ENCODE measurements around the gene HEXD. TPM values are rescaled to one million over a fixed set of nuclear protein-coding genes. Genes with fewer than 3 reads are reported as not detected.
"Not testable (repeated sequence)": the region's sequence is repeated elsewhere in the genome, so short reads cannot be mapped to it uniquely, and the experiment has no call there.

HEXD gene
- total and polyA plus RNA-seq, 2 donors, result 13.8 to 40.5 TPM

GRCh38 chr17:82377294-82377693, 40.9 kb upstream of the HEXD start:
- WGBS, result 53% methylated on average over 3 of the region's 5 CpGs
- not testable (repeated sequence) for H3K27ac ChIP-seq (ENCODE audit: low read depth); DNase-seq (ENCODE audit: extremely low spot score); H3K4me3 ChIP-seq (ENCODE audit: low read depth, low read length); H3K36me3 ChIP-seq (ENCODE audit: insufficient read depth); H3K4me1 ChIP-seq (ENCODE audit: insufficient read depth)

- WGBS, result 77% methylated on average over 31 of the region's 31 CpGs
- no peak for DNase-seq (ENCODE audit: extremely low spot score)
- no peaks in the 10 kb centered on the region for H3K4me1 ChIP-seq (ENCODE audit: insufficient read depth)
- H3K36me3 ChIP-seq (ENCODE audit: insufficient read depth), result no peaks in the 10 kb centered on the region
- H3K4me3 ChIP-seq (ENCODE audit: low read depth, low read length), result no peak overlapping the region
- H3K27ac ChIP-seq (ENCODE audit: low read depth), result no peak overlapping the region
These were observed 40.0 kb upstream of the HEXD start for GRCh38 chr17:82377924-82378740.

- Histone ChIP-seq H3K4me1 (ENCODE audit: insufficient read depth) (no peaks in the 10 kb centered on the region), H3K27ac (ENCODE audit: low read depth) (no peak overlapping the region), H3K36me3 (ENCODE audit: insufficient read depth) (no peaks in the 10 kb centered on the region), H3K4me3 (ENCODE audit: low read depth, low read length) (no peak overlapping the region)
- no peak for DNase-seq (ENCODE audit: extremely low spot score)
- 69% methylated on average over 10 of the region's 10 CpGs for WGBS
These were observed 39.5 kb upstream of the HEXD start for GRCh38 chr17:82378741-82379021.

DNA sequence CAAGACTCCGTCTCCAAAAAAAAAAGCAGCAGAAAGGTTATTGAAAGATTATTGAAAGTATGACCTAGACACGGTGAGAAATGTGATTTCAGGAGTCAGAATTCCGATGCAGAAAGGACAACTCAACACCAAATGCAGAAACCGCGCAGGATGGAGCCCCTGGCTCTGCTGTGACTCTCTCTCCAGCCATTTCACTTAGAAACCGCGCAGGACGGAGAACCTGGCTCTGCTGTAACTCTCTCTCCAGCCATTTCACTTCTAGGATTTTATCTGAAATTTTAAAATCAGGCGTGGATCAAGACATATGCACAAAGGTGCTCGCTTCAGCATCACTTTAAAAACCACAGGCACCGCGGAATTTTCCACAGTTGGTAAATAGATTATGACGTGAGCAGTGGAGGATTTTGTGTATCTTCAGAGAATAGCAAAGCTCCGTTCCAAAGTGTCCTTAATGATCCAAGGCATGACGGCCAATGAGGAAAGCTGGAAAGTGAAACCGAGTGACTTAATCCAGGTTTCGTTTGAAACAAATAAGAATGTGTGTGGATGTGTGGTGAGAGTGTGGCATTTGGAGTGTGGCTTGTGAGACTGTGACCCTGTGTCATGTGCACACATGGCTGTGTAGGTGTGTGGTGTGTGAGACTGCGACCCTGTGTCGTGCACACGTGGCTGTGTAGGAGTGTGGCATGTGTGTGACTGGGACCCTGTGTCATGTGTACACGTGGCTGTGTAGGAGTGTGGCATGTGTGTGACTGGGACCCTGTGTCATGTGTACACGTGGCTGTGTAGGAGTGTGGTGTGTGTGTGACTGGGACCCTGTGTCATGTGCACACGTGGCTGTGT, 37.1 kb upstream of the HEXD start:
- Histone ChIP-seq H3K27ac (ENCODE audit: low read depth) (no peak overlapping the region), H3K4me3 (ENCODE audit: low read depth, low read length) (no peak overlapping the region), H3K4me1 (ENCODE audit: insufficient read depth) (no peaks in the 10 kb centered on the region), H3K36me3 (ENCODE audit: insufficient read depth) (no peaks in the 10 kb centered on the region)
- WGBS, result 59% methylated on average over 23 of the region's 23 CpGs
- DNase-seq (ENCODE audit: extremely low spot score), result no peak

DNA sequence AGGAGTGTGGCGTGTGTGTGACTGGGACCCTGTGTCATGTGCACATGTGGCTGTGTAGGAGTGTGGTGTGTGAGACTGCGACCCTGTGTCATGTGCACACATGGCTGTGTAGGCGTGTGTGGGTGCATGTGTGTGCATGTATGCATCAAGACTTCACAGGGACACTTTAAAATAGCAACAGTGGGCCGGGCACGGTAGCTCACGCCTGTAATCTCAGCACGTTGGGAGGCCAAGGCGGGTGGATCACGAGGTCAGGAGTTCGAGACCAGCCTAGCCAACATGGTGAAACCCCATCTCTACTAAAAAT, 36.5 kb upstream of the HEXD start:
- H3K4me3 ChIP-seq (ENCODE audit: low read depth, low read length); H3K4me1 ChIP-seq (ENCODE audit: insufficient read depth): not testable (repeated sequence)

DNA sequence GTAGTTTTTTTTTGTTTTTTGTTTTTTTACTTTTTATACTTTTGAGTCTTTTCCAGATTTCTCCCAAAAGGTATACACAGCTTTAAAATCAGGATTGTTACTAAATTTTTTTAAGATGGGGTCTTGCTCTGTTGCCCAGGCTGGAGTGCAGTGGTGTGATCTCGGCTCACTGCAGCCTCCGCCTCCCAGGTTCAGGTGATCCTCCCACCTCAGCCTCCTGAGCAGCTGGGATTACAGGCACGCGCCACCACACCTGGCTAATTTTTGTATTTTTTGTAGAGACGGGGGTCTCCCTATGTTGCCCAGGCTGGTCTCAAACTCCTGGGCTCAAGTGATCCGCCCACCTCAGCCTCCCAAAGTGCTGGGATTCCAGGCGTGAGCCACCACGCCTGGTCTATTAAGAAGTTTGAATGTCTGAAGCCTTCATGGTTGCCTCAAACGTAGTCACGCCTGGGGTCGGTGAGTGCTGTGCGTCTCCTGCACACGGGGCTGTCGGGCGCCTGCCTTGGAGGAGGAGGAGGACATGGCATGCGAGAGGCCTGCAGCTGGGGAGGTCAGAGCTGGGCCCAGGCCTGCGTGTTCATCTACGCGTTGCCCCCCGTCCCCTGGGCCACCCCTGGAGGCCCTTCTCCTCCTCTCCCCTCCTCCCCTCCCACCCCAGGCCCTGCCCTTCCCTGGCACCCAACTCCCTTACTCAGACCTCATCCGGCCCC, 35.8 kb upstream of the HEXD start:
- not testable (repeated sequence) for DNase-seq (ENCODE audit: extremely low spot score); H3K4me1 ChIP-seq (ENCODE audit: insufficient read depth)
- WGBS, result 81% methylated on average over 21 of the region's 21 CpGs

More for the DNA sequence above, 36.5 kb upstream of the HEXD start:
- 78% methylated on average over 10 of the region's 10 CpGs for WGBS
- H3K36me3 ChIP-seq (ENCODE audit: insufficient read depth); H3K27ac ChIP-seq (ENCODE audit: low read depth); DNase-seq (ENCODE audit: extremely low spot score): not testable (repeated sequence)

GRCh38 chr17:82382933-82383255, 35.3 kb upstream of the HEXD start:
- WGBS, result 78% methylated on average over 11 of the region's 11 CpGs
- no peaks in the 10 kb centered on the region for H3K36me3 ChIP-seq (ENCODE audit: insufficient read depth)
- H3K4me3 ChIP-seq (ENCODE audit: low read depth, low read length), result no peak overlapping the region
- DNase-seq (ENCODE audit: extremely low spot score), result no peak
- H3K4me1 ChIP-seq (ENCODE audit: insufficient read depth), result no peaks in the 10 kb centered on the region
- H3K27ac ChIP-seq (ENCODE audit: low read depth), result no peak overlapping the region

More for the DNA sequence above, 35.8 kb upstream of the HEXD start:
- not testable (repeated sequence) for H3K4me3 ChIP-seq (ENCODE audit: low read depth, low read length); H3K27ac ChIP-seq (ENCODE audit: low read depth); H3K36me3 ChIP-seq (ENCODE audit: insufficient read depth)

GRCh38 chr17:82383411-82383810, 34.7 kb upstream of the HEXD start:
- H3K36me3 ChIP-seq (ENCODE audit: insufficient read depth), result no peaks in the 10 kb centered on the region
- 44% methylated on average over 18 of the region's 18 CpGs for WGBS
- no peaks in the 10 kb centered on the region for H3K4me1 ChIP-seq (ENCODE audit: insufficient read depth)
- DNase-seq (ENCODE audit: extremely low spot score), result no peak
- no peak overlapping the region for H3K4me3 ChIP-seq (ENCODE audit: low read depth, low read length)
- H3K27ac ChIP-seq (ENCODE audit: low read depth), result no peak overlapping the region

GRCh38 chr17:82384051-82384729, 34.0 kb upstream of the HEXD start:
- WGBS, result 70% methylated on average over 22 of the region's 22 CpGs
- H3K4me1 ChIP-seq (ENCODE audit: insufficient read depth), result no peaks in the 10 kb centered on the region
- DNase-seq (ENCODE audit: extremely low spot score), result no peak
- H3K36me3 ChIP-seq (ENCODE audit: insufficient read depth), result no peaks in the 10 kb centered on the region
- no peak overlapping the region for H3K27ac ChIP-seq (ENCODE audit: low read depth)
- no peak overlapping the region for H3K4me3 ChIP-seq (ENCODE audit: low read depth, low read length)

GRCh38 chr17:82384730-82385481, 33.2 kb upstream of the HEXD start:
- H3K27ac ChIP-seq (ENCODE audit: low read depth), result no peak overlapping the region

DNA sequence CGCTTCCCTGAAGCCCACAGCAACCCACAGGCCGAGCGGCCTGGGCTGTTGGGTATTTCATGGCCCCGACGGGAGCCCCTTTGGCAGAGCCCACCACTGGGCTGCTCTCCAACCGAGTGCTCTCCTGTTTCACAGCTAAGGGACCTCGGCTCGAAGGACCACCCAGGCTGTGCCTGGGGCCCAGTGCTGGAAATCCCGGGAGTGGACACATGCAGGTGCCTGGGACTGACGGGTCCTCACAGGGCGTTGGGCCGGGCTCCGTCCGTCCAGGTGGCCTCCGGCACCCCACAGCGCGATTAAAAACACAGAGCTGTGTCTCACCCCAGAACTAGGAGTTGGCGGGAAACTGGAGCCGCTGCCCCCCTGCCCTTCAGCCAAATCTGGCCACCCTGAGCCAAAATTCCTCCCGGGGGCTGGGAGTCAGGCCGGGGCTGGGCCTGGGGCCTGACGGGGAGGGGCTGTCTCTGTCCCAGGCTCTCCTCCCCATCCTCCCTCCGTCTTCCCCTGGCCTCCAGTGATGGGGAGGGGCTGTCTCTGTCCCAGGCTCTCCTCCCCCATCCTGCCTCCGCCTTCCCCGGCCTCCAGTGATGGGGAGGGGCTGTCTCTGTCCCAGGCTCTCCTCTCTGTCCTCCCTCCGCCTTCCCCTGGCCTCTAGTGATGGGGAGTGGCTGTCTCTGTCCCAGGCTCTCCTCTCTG, 32.4 kb upstream of the HEXD start:
- no peaks in the 10 kb centered on the region for H3K4me1 ChIP-seq (ENCODE audit: insufficient read depth)
- DNase-seq (ENCODE audit: extremely low spot score), result peak; percentile 42
- WGBS, result 16% methylated on average over 26 of the region's 26 CpGs
- no peak overlapping the region for H3K4me3 ChIP-seq (ENCODE audit: low read depth, low read length)
- no peaks in the 10 kb centered on the region for H3K36me3 ChIP-seq (ENCODE audit: insufficient read depth)
- H3K27ac ChIP-seq (ENCODE audit: low read depth), result no peak overlapping the region

More at GRCh38 chr17:82384730-82385481, 33.2 kb upstream of the HEXD start:
- 60% methylated on average over 26 of the region's 26 CpGs for WGBS
- no peaks in the 10 kb centered on the region for H3K36me3 ChIP-seq (ENCODE audit: insufficient read depth)
- DNase-seq (ENCODE audit: extremely low spot score), result no peak
- H3K4me1 ChIP-seq (ENCODE audit: insufficient read depth), result no peaks in the 10 kb centered on the region
- no peak overlapping the region for H3K4me3 ChIP-seq (ENCODE audit: low read depth, low read length)

DNA sequence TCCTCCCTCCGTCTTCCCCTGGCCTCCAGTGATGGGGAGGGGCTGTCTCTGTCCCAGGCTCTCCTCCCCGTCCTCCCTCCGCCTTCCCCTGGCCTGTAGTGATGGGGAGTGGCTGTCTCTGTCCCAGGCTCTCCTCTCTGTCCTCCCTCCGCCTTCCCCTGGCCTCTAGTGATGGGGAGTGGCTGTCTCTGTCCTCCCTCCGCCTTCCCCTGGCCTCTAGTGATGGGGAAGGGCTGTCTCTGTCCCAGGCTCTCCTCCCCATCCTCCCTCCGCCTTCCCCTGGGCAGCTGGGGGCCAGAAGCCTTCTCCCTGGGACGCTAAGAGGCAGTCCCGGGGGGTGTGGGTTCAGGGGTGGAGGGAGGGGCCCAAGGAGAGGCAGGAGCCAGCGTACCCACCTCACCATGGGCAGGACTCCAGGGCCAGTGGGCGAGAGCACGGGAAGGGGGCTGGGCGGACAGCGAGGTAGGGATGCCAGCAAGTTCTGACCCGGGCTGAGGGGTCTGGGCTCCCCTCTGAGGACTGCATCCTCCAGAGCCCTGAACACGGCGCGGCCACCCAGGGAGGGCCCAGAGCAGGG, 31.8 kb upstream of the HEXD start:
- DNase-seq (ENCODE audit: extremely low spot score), result peak; percentile 59
- H3K4me3 ChIP-seq (ENCODE audit: low read depth, low read length), result no peak overlapping the region
- no peaks in the 10 kb centered on the region for H3K4me1 ChIP-seq (ENCODE audit: insufficient read depth)
- no peak overlapping the region for H3K27ac ChIP-seq (ENCODE audit: low read depth)
- WGBS, result 28% methylated on average over 17 of the region's 17 CpGs
- no peaks in the 10 kb centered on the region for H3K36me3 ChIP-seq (ENCODE audit: insufficient read depth)

All from urinary bladder (tissue), 4 donors.